HG03060 (cell line): Measurements from ENCODE around the gene SLC38A3.
"Not testable (repeated sequence)": the region's sequence is repeated elsewhere in the genome, so short reads cannot be mapped to it uniquely, and the experiment has no call there.

Experiments
- ATAC-seq: cut with Tn5 transposase; IDR thresholded peaks from one replicate; pipeline ENCODE4 v1.9.1; 2021; ENCODE audit warnings: low read depth, moderate number of reproducible peaks; ENCODE audit not compliant: unreplicated experiment

The SLC38A3 gene

DNA sequence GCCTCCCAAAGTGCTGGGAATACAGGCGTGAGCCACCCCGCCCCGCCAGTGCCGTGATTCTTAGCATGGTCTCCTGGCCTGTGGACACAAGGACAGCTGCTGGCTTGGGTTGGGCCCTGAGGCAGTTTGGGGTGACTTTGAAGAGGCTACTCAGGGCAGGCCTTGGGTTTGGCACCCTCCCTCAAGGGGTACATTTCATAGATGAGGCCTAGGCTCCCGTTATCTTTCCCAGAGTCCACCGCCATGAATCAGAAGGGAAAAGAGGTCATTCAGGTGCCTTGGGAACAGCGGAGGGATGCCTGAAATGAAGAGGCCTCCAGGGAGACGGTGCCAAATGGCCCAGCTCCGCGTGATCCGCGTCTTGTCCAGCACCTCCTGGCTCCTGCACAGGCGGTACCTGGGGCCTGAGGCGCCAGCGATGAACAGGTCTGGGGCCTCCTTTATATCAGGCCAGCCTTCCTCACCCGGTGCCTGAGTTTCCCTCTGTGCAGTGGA is 40.2 kb downstream of the SLC38A3 start:
- ATAC-seq, result no peak

DNA sequence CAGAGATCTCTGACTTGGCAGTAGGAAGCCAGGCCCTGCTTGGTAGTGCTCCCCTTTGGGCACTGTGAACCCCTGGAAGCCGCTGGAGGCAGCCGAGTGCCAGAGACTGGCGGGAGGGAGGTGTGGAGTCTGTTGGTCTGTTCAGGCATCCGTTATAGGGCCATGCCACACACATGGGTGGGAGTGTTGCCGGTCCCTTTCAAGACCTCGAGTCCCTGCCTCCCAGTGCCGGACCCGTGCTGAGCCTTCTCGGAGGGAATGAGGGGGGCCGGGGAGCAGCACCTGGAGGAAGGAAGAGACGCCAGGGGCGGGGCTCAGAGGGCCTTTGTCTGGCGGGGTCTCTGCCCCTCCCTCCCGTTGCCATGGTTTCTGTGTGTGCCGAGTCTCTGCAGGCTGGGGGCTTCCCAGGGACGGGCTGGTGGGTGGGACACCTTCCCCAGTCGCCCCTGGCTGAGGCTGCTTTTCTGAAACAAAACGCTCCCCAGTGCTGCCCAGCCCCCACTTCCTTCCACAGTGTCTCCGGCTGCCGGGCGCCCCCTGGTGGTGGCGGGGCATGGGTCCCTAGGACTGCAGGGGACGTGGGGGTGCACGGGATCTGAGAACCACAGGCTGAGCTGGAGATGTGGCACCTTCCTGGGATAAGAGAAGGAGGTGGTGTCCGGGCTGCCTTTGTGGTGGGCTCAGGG is 40.9 kb downstream of the SLC38A3 start:
- ATAC-seq, result no peak

DNA sequence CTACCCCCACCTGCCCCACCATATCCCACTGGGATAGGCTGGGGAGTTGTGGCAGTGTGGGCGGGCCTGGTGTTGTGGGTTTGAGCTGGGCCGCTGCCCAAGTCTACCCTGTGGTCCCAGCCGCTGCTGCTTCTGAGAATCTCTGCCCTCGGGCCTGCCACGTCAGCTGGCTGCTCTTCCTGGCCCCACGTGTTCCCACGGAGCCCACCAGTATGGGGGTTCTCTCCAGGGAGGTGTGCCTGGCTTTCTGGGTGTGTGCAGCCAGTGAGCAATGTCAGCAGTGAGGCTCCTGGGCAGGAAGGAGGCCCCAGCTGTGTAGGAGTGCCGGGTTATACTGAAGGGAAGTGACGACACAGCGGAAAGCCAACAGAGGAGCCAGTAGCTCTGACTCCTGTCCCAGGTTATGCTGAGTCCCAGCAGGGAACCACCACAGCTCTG is 41.5 kb downstream of the SLC38A3 start:
- no peak for ATAC-seq

DNA sequence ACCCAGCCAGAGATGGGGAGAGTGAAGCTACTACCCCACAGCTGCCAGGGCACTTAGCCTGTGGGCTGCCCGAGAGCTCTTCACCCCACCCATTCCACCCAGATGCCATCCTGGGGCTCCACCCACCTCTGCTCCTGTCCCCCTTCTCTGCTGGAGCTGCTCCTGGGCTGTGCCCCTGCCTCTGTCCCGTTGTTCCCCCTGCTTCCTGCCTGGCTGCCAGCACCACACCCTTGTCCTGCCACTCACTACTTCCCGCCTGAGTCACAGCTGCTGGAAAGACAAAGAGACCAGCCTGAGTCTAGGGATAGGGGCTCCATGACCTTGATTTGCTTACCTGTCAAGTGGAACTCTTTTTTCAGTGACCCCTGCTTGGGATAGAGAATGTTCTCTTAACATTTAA is 43.3 kb downstream of the SLC38A3 start:
- no peak for ATAC-seq

DNA sequence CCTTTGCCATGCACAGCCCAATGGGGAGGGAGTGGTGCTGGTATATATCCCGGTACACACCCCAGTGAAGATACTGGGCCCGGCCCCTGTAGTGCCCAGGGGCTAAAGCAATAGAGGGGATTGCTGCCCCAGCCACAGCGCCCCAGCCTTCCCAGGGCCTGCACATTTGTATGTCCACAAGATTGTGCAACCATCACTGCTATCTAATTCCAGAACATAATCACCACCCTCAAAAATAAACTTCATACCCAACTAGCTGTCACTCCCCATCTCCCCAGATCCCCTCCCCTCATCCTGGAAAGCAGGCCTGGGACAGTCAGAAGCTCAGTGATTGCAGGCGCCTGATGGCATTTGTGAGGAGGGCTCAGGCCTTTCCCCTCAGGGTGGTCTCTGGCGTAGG is 44.4 kb downstream of the SLC38A3 start:
- ATAC-seq, result no peak

DNA sequence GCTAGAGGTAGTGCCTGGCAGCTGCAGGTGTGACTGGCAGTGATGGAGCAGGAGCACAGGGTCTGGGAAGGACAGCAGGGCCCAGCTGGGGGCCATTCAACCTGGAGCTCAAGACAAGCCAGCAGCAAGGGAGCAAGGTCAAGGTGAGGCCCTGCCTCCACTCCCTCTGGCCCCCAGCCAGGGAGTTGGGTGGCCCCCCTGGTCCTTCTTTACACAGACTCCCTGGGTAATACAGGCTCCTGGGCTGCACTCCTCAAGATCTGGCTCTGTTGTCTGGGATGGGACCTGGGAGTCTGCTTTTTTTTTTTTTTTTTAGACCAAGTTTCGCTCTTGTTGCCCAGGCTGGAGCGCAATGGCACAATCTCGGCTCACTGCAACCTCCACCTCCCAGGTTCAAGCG is 45.4 kb downstream of the SLC38A3 start:
- ATAC-seq, result no peak

DNA sequence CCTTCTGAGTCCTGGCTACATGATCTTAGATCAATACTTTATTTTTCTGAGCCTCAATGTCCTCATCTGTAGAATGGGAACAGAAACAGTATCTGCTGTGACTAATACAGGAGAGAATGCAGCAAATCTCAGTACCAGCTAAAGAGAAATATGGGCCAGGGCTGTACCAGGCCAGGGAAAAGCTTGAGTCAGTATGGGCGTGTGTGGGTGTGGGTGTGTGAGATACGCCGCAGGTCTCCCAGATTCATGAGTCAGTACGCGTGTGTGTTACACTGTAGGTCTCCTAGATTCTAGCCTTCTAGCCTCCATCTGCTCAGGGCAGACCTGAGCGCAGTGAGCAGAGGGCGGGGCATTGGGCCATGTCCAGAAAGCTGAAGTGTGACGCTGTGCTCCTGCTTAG is 46.1 kb downstream of the SLC38A3 start:
- no peak for ATAC-seq

DNA sequence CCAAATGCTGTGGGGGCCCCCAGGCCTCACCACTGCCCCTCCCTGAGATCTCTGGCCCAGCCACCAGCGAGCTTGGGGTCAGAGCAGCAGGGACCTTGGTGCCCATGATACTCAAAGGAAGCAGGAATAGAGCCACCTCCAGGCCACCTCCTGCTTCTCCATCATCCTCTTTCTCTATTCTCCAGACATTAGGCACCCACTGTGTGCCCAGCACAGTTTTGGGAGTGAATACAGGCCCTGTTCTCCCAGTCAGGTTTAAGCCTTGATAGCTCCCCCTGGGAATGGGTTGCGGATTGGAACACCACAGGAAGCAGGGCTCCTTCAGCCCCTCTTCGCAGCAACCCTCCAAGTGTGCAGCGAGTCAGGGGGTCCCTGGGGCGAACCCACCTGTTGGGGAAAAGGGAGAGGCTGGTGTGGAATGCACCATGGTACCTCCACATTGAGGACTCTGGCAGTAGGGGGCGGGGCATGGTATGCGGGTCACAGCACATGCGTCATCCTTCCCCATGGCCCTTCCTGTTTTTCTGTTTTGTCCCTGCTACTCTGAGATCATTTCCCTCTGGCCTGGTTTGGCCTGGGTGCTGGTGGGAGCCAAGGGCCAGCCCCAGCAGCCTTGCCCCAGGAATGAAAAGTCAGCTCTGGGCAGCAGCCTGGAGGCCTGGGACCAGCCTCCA is 49.6 kb downstream of the SLC38A3 start:
- no peak for ATAC-seq

DNA sequence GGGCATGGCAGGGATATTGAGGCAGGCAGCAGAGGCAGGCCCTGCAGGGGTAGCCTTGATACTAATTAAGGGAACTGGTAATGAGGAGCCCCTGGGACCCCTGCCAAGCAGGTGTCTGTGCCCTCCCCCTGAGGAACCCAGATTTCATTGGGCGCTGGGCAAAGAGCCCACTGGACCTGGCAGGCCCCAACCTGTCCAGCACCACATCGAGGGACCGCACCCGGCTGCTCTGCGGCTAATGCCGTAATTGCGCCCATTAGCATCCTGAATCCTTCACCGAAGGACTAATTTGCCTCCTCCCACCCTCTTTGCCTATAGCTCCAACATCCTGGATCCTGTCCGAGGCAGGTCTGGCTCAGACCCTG is 50.2 kb downstream of the SLC38A3 start:
- no peak for ATAC-seq

DNA sequence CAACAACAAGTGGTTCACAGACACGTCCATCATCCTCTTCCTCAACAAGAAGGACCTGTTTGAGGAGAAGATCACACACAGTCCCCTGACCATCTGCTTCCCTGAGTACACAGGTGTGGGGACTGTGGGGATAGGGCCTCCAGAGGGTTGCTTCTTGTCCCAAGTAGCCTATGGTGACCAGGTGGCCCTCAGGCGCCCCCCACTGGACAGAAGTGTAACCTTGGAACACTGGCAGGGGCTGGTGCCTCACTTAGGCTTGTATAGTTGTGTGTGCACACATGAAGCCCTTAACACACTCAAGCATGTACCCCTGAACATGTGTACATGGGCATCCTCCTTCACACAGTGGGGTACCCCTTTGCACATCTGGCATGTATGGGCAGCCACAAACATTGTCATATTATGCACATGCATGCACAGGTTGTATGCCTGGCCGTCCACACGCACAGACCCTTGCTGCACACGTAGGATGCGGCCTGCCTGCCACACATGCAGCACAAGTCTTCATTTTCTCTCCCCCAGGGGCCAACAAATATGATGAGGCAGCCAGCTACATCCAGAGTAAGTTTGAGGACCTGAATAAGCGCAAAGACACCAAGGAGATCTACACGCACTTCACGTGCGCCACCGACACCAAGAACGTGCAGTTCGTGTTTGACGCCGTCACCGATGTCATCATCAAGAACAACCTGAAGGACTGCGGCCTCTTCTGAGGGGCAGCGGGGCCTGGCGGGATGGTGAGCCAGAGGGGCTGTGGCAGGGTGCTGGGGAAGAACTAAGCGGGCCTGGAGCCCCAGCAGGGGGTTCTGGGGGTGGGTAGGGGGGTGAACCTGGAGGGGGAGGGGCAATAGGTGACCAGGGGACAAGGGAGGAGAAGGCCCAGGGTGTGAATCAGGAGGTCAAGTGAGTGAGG is 52.2 kb downstream of the SLC38A3 start:
- ATAC-seq, result no peak

DNA sequence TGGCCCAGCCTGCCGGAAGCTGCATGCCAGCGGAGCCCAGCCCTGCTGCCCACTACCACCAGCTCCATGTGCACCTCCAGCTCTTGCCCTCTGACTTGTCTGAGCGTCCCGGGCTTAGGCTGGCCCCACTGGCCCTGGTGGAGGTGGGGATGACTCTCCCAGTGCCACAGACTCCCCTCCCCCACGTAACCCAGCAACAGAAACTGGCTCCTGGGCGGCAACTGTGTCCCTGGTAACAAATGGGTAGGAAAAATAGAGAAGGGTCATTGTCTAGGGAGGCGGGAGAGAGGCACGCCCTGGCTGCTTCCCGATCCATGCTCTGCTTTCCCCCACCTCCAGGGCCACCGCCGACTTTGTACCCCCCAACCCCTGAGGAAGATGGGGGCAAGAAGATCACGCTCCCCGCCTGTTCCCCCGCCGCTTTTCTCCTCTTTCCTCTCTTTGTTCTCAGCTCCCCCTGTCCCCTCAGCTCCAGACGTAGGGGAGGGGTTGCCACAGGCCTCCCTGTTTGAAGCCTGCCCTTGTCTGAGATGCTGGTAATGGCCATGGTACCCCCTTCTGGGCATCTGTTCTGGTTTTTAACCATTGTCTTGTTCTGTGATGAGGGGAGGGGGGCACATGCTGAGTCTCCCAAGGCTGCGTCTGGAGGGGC is 53.1 kb downstream of the SLC38A3 start:
- no peak for ATAC-seq

DNA sequence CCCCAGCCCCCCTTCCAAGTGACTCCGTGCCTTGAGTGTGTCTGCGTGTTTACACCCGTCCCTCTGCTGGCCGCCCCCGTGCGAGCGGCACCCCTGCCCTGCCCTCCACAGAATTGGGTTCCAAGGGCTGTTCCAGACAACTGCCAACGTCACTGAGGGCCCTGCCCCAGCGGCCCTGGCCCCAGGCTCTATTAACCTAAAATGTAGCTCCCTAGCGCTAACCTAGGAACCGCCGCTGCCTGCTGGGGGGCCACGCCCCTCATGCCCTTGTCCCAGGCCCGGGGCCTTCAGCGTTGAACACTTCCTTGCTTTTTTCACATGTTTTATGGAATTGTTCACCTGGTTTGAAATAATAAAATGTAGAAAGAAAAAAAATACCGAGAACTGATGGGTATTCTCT is 53.9 kb downstream of the SLC38A3 start:
- ATAC-seq, result no peak

DNA sequence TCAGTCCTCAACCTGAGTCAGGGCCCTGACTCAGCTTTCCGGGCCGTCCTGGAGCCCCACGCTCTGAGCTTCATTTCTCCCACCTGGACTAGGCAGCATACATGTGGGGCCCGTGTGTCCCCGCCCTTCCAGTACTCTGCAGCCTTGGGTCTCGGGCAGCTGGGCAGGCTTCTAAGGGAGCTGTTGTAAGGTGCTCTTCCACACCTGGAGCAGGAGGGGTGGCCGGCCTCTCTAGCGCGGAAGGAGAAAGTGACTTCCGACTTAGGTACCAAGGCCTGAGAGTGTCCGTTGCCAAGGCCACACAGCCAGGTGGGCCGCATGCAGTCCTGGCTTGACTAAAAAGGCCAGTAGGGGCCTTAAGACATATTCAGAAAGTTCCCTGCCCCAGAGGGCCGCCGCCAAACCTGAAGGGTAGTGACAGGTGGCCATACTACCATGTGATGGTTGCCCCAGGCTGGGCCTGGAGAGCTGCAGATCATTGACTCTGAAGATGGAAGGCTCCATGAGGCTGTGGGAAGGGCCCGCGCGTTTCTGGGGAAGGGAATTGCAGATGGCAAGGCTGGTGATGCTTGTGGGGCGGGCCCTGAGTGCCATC is 54.5 kb downstream of the SLC38A3 start:
- no peak for ATAC-seq

DNA sequence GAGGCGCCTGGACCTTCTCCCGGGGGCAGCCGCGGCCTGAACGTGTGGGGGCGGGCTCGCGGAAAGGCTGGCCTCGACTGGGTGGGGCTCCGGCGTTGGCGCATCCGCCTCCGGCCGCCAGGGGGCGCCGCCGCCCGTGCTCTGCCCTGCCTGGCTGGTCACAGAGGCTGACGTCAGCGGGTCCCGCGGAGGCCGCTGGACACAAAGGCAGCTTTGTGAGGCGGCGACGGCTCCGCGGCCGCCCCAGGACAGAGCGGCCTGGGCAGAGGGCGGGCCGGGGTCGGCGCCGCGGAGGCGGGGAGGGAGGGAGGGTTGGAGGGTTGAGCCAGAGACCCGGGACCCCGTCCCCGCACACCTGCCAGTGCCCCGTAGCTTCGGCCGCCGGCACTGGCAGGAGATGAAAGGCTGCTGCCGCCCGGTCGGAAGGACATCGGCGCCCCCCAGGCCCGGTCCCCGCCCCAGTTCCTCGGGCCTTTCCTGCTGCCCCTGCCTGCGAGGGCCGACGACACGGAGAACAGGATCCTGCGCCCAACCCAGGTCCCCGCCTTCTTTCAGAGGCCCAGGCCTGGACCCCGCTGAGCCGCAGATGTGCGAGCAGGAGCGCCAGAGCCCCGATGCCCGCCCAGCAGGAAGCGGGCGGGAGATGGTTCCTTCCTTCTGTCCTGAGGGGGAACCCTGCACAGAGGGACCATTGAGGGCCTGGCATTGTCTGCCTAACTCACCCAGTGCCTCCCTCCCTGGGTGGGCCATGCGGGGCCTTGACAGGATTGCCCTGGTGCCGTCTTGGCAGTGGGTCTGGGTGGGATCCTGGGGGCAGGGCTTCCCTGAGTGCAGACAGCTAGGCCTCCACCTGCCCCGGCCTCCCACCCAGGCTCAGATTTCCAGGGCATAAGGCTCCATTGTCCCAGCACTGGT is 55.2 kb downstream of the SLC38A3 start:
- ATAC-seq, result no peak

DNA sequence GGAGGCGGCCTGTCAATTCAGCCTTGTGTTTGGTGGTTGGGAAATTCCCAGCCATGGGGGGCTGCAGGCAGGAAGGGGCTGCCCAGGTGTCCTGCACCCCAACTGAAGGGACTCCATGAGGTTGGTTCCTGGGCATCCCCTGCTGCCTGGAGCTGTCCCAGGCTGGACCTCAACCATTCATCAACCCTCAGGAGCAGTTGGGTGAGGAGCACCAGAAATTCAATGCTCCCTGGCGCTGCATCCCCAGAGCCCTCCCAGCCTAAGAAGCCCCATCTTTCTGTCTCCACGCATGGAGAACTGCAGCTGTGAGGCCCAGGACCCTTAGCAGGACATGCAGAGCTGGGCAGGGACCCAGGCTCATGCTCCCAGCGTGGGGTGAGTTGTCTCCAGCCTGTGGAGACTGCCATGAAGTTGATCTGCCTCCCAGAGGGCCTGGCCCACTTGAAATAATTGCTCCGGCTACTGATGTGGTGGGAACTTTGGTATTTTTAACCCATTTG is 55.9 kb downstream of the SLC38A3 start:
- ATAC-seq, result no peak

DNA sequence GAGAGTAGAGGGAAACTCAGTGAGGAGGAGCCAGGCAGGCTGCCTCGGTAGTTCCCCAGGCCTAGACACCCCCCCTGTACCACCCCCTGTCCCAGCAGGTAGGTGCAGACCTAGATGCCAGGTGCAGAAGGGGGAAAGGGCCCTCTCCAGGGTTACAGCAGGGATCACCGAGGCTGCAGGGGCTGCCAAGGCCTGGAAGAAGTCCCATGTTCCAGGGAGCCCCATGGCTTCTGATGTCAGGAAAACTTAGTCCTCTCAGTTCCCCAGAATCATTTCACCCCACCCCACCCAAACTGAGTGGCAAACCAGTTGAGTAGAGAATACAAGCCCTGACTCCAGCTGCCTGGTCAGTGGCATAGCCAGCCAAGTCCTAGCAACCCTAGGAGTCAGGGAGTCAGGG is 56.4 kb downstream of the SLC38A3 start:
- ATAC-seq, result no peak

DNA sequence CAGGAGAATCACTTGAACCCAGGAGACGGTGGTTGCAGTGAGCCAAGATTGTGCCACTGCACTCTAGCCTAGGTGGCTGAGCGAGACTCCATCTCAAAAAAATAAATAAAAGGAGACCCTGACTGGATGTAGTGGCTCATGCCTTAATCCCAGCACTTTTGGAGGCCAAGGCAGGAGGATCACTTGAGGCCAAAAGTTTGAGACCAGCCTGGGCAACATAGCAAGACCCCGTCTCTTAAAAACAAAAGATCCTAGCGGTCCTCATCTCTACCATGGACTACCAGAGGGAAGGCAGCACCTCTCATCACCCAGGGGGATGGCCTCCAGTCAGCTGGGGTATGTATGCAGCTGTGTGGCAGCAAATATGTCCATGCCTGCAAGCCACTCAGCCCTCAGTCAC is 57.1 kb downstream of the SLC38A3 start:
- not testable (repeated sequence) for ATAC-seq

DNA sequence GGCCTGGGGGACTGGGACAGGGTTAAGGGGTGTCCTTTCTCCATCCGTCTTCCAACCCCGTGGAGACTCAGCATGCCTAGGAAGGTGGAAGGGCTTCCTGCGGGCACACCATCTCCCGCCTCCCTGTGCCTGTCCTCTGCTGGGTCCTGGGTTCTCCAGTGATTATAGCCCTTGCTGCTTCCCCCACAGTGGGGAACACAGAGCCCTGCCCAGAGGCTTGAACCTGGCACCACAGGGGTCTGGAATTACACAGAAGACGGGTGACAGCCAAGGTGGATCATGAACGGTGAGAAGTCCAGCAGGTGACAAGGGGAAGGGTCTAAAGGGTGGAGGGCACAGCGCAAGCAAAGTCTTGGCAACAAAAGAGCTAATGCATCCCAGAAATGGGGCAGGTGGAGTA is 57.7 kb downstream of the SLC38A3 start:
- ATAC-seq, result no peak
